Measurements from ENCODE around the gene USP12.

Gene USP12

DNA sequence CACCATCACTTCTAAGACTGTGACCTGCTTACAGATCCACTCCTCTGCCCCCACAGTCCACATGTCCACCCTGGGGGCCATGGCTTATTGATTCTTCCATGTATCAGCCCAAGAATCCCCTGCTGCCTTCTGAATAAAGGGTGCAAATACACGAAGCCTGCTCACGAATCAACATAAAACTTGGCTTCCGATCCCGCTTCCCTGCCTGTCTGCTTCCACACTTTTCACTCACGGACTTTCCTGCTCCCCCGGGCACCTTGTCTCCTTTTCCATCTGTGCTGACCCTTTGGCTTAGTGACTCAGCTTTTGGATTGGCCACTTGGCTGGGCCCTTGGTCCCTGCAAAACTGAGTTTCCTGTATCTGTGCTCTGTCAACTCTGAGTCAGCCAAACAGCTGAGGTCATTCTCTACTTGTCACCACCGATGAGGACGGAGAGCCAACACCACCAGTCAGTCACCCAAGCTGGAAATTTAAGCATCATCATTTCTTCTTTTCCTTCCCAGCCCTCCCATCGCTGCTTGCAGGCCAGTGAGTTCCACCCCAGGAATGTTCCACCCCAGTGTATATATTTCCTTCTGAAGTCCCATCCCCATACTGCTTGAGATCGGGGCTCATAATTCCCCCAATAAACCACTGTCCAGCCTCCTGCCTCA, 11.4 kb upstream of the USP12 start:
- no peak for DNase-seq

DNA sequence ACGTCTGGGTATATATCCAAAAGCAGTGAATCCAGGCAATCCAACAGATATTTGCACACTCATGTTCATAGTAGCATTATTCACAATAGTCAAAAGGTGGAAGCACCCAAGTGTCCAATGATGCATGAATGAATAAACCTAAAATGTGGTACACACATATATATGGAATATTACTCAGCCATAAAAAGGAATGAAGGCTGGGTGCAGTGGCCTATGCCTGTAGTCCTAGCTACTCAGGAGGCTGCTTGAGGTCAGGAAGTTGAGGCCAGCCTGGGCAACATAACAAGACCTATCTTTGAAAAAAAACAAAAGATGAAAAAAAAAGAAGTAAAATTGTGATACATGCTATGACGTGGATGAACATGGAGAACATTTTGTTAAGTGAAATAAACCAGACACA, 10.4 kb upstream of the USP12 start:
- DNase-seq: no peak

DNA sequence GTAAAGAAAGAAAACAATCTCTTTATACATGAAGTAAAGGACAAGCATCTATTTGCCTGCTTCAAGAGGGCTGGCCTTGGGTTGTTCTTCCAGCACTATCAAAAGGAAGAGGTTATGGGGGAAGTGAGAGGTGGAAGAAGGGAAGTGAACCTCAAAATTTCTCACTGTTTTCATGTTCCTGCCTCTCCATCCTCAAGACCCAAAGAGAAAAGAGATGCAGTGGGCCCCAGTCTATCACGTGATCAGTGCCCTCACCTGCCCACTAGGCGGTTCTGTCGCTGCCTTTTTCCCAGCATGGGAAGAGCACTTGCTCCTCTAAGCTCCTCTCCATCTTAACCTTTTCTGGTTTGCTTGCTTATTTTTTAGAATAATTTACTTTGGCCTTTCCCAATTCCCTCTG, 6.2 kb upstream of the USP12 start:
- DNase-seq: no peak

DNA sequence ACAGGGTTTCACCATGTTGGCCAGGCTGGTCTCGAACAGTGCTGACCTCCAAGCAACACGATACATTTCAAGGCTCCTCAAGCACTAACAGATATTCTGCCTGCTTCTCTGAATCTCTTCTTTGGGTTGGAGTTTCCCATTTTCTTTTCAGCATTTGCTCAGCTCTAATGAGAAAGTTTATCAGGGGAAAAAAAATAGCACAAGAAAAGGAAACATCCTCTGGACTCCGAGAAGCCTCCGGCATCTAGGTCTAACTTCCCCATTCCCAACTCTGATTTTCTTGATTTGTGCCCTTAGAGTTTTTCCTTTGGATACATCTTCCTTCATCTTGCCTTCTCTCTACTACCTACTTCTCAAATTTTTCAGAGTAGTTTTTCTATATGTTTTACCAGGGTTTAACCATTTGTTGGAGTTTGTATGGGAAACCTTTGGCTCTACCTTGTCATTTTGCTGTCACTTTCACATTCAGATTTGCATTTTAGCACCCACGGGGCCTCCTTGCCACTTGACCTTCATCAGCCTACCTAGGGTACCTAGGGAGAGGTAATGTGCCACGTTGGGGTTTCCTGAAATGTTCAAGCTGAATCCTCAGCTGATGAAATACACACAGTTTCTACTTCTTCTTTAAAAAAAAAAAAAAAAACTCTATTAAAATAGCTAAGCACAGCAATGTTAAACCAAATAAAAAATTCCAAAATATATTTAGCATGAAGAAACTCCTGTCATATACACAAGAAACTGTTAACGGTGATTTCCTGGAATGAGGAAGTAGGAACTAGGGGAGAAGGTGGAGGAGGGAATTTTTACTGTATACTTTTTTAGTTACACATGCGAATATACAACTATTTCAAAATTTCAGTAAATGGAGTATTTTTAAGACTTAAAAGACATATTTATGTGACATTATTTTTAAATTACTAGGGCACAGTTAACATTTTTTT, 5.1 kb upstream of the USP12 start:
- no peak for DNase-seq

DNA sequence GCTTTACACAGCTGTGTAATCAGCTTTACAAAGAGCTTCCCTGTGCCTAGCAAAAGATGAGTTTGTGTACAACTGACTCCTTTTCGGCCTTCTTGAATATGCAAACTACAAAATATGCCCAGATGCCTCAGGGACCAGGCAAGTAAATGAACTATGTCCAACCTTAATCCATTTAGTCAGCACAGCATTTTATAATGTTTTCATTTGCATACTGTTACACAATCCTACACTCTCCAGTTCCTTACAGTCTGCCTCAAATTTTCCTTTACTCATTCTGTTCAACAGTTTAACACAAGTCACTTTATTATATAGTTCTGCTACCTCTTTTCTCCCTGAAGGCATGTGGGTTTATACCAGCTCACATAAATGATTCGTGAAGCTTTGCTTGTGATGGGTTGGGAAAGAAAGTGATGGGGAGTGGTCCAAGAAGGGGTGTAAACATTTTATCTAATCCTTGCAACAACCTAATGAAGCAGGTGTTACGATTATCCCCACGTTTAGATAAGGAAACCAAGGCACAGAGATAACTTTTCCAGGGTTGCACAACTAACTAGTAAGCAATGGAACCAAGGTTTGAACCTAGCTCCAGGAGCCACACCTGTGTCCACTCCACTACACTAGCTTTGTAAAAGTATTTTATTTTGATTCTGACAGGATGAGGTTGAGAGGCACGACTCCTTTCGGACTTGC, 3.3 kb upstream of the USP12 start:
- DNase-seq: no peak

DNA sequence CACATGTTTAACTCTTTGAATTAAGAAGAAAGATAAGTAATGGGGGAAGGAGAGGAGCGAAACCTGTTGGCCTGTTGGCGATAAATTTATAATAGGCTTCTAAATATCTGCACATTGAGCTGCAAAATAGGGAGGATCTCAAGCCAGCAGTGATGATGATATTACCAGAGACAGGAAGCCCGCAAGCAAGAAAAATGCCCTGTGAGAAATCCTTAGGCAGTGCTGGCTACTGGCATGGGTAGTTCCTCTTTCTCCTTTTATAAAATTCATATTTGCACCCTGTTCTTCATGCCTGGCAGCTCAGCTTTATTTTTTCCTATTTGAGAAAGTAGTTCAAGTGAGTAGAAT, 858 bp upstream of the USP12 start:
- DNase-seq: no peak

DNA sequence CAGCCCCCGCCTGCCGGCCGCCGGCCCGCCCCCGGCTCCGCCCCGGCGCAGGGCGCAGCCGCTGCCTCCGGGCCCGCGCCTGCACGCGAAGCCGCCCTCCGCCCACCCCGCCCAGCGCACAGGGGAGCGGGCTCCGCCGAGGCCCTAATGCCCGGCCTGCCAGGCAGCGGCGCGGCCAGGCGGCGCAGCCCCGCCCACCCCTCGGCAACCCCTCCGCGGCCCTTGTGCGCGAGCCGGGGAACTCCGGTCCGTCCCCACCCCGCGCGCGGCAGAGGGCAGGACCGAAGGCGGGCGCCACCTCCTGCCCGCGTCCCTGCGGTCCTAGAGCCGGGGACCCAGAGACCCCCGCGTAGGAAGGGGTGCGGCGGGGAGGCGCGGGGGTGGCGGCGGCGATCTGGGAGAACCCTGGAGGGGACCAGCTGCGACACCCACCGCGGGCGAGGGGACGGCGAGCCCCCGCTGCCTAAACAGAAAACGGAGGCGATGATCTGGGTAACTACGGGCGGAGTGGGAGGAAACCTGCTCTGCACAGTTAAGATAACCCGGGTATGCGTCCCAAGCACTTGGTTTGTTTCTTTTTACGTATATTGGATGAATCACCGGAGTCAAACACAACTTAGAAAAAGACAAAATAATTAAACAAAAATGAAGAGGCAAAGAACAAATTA, 350 bp upstream of the USP12 start:
- DNase-seq: peak; percentile 88

DNA sequence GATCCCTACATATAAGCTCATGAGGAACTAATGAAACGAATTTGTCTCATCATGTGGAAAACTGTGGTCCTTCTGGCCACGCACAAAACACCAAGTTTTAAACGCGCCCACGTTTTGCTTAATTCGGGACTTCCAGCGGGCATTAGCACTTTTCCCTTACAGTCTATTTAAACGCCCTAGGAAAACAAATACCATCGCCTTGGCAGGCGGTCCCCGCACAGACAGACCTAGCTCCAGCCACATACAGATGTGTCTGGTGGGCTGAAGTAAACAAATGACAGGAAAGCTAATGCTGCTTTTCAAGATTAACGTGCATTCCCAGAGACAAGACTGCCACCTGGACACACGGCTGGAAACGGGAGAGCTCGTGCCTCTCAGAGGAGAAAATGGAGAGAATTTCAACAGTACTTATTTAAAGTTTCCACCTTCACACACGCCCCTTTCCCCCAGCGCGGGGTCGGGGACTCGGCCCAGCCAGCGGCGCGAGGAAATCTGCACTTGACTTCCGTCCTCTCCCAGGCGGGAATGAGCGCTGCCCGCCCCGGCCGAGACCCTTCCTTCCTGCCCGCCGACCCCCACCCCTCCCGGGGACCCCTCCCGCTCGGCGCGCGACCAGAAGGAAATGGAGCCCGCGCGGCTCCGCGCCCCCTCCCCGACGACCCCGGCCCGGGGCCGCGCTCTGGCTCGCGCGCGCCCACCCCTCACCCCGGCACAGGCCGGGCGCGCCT, 931 bp downstream of the USP12 start:
- peak; percentile 24 for DNase-seq

DNA sequence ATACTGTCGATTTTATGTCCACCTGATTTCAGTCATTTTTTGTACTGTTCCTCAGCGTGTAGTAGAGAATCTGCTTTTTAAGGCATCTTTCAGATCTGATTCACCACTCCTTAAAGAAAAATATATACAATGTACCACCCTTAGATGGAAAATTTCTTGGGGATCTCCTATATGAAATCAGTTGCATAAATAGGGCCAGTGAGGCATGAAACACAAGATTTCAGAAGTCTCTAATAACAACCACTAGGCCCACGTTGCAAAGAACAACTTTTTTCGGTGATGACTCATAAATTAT, 1.4 kb downstream of the USP12 start:
- no peak for DNase-seq

DNA sequence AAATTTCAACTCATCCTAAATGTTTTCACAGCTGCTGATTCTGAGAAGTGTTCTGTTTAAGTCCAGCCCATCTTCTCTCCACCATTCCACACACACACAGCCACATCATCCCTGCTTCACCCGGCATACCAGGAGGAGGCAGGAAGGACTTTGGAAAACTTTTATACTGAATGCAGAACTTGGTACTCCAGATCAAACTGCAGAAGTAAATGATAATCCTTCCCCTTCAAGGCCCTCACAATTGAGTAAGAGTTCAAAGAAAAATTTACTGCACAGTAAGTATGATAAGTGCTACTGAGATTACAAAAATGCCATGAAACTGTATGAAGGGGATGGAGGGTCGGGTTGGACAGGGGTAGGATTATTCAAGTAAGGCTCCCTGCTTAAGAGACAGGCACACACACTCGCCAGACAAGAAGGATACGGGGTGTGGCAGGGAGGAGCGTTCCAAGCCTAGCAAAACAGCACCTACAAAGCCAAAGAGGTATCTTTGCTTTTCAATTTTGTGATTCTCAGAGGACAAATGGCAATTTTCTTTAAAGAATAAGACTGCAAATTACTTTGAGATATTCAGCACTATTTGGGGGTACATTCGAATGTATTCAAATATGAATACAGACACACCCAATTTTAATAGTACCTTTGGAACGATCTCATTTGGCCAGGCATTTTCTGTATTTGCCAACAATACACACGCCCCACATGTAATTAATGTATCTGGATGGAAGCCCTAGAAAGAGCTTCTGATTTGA, 2.5 kb downstream of the USP12 start:
- no peak for DNase-seq

DNA sequence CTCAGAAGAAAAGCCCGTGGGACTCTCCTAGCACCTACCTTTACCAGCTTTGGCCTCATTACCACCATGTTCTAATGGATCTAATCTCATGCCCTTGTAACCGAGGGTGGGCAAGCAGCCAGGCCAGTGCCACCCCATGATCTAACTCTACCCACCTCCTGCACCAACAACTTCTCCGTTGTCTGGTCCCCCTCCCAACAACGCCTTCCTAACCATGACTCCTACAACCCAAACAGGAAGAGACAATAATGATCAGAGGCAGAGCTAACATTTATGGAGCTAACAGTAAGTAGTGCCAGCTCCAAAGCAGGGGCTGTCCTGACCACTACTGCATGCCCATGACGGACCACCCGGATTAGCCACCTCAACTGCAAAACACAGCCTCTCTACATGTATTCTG, 3.5 kb downstream of the USP12 start:
- DNase-seq: no peak

DNA sequence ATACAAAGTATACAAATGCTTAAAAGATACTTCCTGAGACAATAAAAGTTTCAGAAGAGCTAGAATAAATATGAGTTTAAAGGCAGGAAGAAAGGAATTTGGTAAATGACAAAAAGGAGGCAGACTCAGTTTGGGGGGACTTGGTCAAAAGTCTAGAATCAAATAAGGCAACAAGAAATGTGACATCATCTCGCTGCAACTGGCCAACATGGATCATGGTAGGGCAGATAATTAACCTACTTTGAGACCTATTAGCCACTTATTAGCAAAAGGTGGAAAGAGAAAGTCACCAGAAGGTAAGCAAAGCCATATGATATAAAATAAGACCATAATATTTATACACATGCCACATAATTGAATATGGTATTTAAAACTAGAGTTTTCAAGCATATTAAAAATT, 5.3 kb downstream of the USP12 start:
- DNase-seq: no peak

DNA sequence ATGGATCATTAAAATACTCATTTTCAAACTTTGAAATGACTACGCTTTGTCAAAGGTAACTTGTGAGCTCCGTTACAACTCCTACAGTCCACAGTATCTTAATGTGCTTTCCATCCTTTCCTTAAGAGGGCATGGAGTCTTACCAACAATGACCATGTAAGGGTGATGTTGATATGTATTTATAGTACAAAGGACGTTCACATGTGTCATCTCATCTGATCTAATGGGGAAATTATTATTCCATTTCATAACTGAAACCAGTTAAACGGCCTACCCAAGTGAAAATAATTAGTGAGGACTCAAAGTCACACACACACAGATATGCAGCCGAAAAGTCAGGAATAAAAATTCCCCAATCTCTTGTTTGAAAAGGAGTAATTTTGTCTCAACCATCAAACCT, 9.6 kb downstream of the USP12 start:
- DNase-seq: no peak

DNA sequence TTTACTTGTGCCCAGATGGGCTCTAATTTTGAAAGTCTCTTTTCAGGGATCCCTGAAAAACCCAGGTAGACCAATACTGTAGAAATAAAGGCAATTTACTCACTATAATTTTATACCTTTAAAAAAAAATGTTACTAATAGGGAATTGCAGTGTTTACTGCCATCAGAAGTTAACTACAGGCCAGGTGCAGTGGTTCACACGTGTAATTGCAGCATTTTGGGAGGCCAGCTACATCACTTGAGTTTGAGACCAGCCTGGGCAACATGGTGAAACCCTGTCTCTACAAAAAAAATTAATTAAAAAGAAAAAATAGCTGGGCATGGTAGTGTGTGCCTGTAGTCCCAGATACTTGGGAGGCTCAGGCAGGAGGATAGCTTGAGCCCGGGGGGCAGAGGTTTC, 10.2 kb downstream of the USP12 start:
- no peak for DNase-seq

DNA sequence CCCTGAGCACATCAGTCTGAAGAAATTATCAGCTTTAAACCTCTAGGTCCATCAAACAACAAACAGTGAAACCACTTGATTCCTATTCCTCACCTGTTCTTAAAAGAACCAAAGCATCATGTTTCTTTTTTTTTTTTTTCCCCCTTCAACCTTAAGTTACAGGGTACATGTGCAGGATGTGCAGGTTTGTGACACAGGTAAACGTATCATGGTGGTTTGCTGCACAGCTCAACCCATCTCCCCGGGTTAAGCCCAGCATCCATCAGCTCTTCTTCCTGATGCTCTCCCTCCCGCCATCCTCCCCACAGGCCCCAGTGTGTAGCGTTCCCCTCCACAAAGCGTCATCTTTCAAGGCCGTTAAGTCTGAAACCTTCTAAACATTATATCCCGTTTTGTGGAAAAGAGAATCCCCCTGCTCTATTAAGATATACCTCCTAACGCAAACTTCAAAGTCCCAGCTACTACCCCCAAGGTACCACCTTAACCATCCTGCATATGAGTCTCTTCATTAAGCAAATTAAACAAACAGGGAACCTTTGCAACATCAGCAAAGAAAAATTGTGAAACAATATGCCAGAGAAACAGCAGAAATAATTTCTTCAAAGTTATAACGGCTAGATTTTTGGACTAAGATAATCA, 10.8 kb downstream of the USP12 start:
- DNase-seq: no peak

DNA sequence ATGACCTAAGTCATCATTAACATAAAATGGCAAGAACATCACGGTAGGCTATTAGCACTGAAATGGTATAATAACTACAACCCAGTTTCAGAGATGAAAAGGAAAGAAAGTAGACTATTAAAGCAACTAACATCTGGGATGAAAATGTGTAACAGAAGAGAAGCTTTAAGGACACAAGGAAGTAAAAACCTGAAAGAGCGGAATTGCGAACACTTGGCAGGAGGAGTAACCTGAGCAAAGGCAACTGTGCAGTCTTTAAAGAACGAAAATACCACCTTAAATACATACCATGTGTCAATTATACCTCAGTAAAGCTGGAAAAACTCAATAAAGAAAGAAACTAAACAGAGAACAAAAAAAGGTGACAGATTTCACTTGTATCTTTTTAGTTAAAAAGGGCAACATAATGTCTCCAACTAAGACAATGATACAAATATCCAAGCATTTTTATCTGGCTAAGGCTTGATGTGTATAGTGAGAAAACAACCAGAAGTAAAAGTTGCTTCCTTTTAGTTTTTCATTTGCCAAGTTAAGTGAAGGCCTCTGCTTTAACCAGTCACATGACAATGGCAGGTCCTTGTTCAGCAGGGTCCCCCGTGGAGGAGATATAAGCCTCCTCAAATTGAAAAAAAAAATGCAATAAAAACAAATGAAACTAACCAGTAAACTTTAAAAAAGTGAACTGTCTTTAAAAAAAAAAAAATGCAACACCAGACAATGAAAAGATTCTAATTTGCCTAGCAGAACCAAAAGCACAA, 11.6 kb downstream of the USP12 start:
- DNase-seq: no peak

DNA sequence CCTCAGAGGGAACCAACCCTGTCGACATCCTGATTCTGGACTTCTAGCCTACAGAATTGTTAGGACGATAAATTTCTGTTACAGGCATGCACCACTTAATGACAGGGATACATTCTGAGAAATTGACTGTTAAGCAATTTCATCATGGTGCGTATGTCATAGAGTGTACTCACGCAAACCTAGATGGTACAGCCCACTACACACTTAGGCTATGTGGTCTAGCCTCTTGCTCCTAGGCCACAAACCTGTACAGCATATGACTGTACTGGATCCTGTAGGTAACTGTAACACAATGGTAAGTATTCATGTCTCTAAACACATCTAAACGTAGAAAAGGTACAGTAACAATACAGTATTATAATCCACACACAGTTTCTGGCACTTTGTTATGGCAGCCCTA, 13.3 kb downstream of the USP12 start:
- DNase-seq: no peak

DNA sequence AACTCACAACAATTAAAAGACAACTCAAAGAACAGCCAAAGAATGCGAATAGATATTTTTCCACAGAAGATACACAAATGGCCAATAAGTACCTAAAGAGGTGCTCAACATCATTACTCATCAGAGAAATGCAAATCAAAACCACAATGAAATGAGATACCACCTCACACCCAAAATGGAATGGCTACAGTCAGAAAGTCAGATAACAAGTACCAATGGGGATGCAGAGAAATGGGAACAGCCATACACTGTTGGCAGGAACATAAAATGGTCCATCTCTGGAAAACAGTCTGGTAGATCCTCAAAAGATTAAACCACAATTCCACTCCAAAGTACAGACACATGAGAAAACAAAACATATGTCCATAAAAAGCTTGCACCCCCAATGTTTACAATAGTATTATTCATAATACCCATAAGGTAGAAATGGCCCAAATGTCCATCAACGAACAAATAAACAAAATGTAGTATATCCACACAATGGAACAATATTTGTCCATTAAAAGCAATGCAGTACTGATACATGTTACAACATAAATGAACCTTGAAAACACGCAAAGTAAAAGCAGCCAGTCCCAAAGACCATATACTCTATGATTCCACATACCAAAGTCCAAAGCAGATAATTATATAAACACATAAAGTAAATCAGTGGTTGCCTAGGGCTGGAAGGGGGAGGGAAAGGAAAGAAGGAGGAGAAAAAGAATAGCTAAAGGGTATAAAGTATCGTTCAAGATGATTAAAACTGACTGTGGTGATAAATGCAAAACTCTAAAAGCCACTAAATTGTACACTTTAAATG, 19.6 kb downstream of the USP12 start:
- DNase-seq: no peak

DNA sequence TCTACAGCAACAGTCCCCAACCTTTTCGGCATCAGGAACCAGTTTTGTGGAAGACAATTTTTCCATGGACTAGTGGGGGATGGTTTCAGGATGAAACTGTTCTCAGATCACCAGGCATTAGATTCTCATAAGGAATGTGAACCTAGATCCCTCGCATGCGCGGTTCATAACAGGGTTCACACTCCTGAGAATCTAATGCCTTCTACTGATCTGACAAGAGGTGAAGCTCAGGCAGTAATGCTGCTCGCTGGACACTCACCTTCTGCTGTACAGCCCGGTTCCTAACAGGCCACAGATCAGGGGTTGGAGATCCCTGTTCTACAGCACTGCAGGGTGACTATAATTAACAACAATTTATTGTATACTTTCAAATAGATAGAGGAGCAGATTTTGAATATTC, 21.9 kb downstream of the USP12 start:
- no peak for DNase-seq

DNA sequence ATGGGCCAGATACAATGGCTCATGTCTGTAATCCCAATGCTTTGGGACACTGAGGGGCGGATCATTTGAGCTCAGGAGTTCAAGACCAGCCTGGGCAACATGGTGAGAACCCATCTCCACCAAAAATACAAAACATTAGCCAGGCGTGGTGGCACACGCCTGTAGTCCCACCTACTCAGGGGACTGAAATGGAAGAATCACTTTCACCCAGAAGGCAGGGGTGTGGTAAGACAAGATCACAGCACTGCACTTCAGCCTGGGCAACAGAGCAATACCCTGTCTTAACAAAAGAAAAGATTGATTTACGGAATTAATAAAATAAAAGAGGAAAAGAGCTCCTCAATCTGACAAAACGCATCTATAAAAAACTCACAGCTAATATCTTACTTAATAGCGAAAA, 22.7 kb downstream of the USP12 start:
- no peak for DNase-seq

All from effector CD4-positive, alpha-beta T cell (primary cell).